Measurements from ENCODE around the gene PKD2. TPM values are rescaled to one million over a fixed set of nuclear protein-coding genes. Genes with fewer than 3 reads are reported as not detected.

Gene PKD2
- polyA plus RNA-seq, 1 of the 3 experiments (the other 2 are of a cell fraction), result 44.6 TPM

- DNase-seq, result no peak
- no peaks in the 10 kb centered on the region for H3F3A ChIP-seq (replicated peaks; ENCODE audit: insufficient read depth)
- no peaks in the 10 kb centered on the region for H3K36me3 ChIP-seq (replicated peaks in 1 of 2; ENCODE audit: control insufficient read depth in 1 of 2, insufficient read depth in 2 of 2, low read length in 1 of 2)
- H4K20me1 ChIP-seq (ENCODE audit: insufficient read depth), result no peaks in the 10 kb centered on the region
- peaks cover 0 to under 1% of the 10 kb centered on the region in 2 experiments; a peak in 1 of 4 replicates for H3K4me1 ChIP-seq (ENCODE audit: control insufficient read depth in 1 of 2, insufficient read depth in 2 of 2, low read depth in 1 of 2, low read length in 1 of 2)
- H3K27ac ChIP-seq (ENCODE audit: low read depth in 2 of 2, low read length in 1 of 2), result no peak overlapping the region
- no peak overlapping the region for H3K4me2 ChIP-seq
- ChIA-PET POLR2A (no interaction called here), CTCF (interaction anchor here (1.5 to 1.7 kb wide), 2 partner anchors 22 to 99 kb away, joined by 3 to 4 read pairs; no protein-coding TSS in a partner anchor)
- WGBS (ENCODE audit: low lambda C conversion rate), result 86% methylated on average over 5 of the region's 5 CpGs
- no peak for TF ChIP-seq GATA2 (CRISPR knock-in tag; IDR thresholded peaks at IDR 0.05)
- TF ChIP-seq MAX (IDR thresholded peaks at IDR 0.05; ENCODE audit: low read depth), result no peak
- no peak for TF ChIP-seq NFIC (IDR thresholded peaks at IDR 0.05; ENCODE audit: borderline replicate concordance)
- TF ChIP-seq SMC3 (IDR thresholded peaks at IDR 0.05; ENCODE audit: low read depth, low read length), result no peak
- no peak overlapping the region for H3K4me3 ChIP-seq (ENCODE audit: low read depth in 2 of 2, low read length in 1 of 2)
- H3K9ac ChIP-seq, result no peak overlapping the region
- H3K79me2 ChIP-seq (ENCODE audit: insufficient read depth), result no peaks in the 10 kb centered on the region
- no peaks in the 10 kb centered on the region for H3K9me2 ChIP-seq
- no peak overlapping the region for H2AFZ ChIP-seq (ENCODE audit: low read depth)
- H3K27me3 ChIP-seq (ENCODE audit: insufficient read depth), result no peaks in the 10 kb centered on the region
- H3K9me3 ChIP-seq, result no peaks in the 10 kb centered on the region
Measured at GRCh38 chr4:88112856-88113255, 105.4 kb downstream of the PKD2 start.

- no peak overlapping the region for H3K9ac ChIP-seq
- H3K4me1 ChIP-seq (ENCODE audit: control insufficient read depth in 1 of 2, insufficient read depth in 2 of 2, low read depth in 1 of 2, low read length in 1 of 2), result no peaks in the 10 kb centered on the region
- H2AFZ ChIP-seq (ENCODE audit: low read depth), result no peak overlapping the region
- CTCF ChIA-PET, result interaction anchor here (0.9 kb wide), 1 partner anchor 9 kb away, joined by 3 read pairs; no protein-coding TSS in a partner anchor
- TF ChIP-seq FOXM1 (IDR thresholded peaks at IDR 0.05; ENCODE audit: low read depth) (no peak), NRF1 (IDR thresholded peaks at IDR 0.05; ENCODE audit: low read depth, low read length) (no peak), ELF1 (IDR thresholded peaks at IDR 0.05) (no peak)
- H3F3A ChIP-seq (replicated peaks; ENCODE audit: insufficient read depth), result no peaks in the 10 kb centered on the region
- H3K79me2 ChIP-seq (ENCODE audit: insufficient read depth), result no peaks in the 10 kb centered on the region
- H3K36me3 ChIP-seq (replicated peaks in 1 of 2; ENCODE audit: control insufficient read depth in 1 of 2, insufficient read depth in 2 of 2, low read length in 1 of 2), result no peaks in the 10 kb centered on the region
- no peak overlapping the region for H3K4me3 ChIP-seq (ENCODE audit: low read depth in 2 of 2, low read length in 1 of 2)
- no peaks in the 10 kb centered on the region for H3K27me3 ChIP-seq (ENCODE audit: insufficient read depth)
- H4K20me1 ChIP-seq (ENCODE audit: insufficient read depth), result no peaks in the 10 kb centered on the region
- no peak overlapping the region for H3K4me2 ChIP-seq
- no peaks in the 10 kb centered on the region for H3K9me2 ChIP-seq
- WGBS (ENCODE audit: low lambda C conversion rate), result 64% methylated on average over 4 of the region's 5 CpGs
- H3K27ac ChIP-seq (ENCODE audit: low read depth in 2 of 2, low read length in 1 of 2), result no peak overlapping the region
- H3K9me3 ChIP-seq, result no peaks in the 10 kb centered on the region
- POLR2A ChIA-PET, result no interaction called here
- DNase-seq, result no peak
Measured at GRCh38 chr4:88115587-88115986, 108.2 kb downstream of the PKD2 start.

- DNase-seq, result no peak
- CTCF ChIA-PET, result no interaction called here
- no peaks in the 10 kb centered on the region for H3K27me3 ChIP-seq (ENCODE audit: insufficient read depth)
- H3K9ac ChIP-seq, result no peak overlapping the region
- H3K4me2 ChIP-seq, result no peak overlapping the region
- H3K36me3 ChIP-seq (replicated peaks in 1 of 2; ENCODE audit: control insufficient read depth in 1 of 2, insufficient read depth in 2 of 2, low read length in 1 of 2), result no peaks in the 10 kb centered on the region
- H3F3A ChIP-seq (replicated peaks; ENCODE audit: insufficient read depth), result no peaks in the 10 kb centered on the region
- H2AFZ ChIP-seq (ENCODE audit: low read depth), result no peak overlapping the region
- H3K9me3 ChIP-seq, result no peaks in the 10 kb centered on the region
- no peaks in the 10 kb centered on the region for H3K9me2 ChIP-seq
- 9% methylated on average over 1 of the region's 2 CpGs for WGBS (ENCODE audit: low lambda C conversion rate)
- H4K20me1 ChIP-seq (ENCODE audit: insufficient read depth), result no peaks in the 10 kb centered on the region
- no peak overlapping the region for H3K27ac ChIP-seq (ENCODE audit: low read depth in 2 of 2, low read length in 1 of 2)
- POLR2A ChIA-PET, result no interaction called here
- no peaks in the 10 kb centered on the region for H3K4me1 ChIP-seq (ENCODE audit: control insufficient read depth in 1 of 2, insufficient read depth in 2 of 2, low read depth in 1 of 2, low read length in 1 of 2)
- no peak overlapping the region for H3K4me3 ChIP-seq (ENCODE audit: low read depth in 2 of 2, low read length in 1 of 2)
- H3K79me2 ChIP-seq (ENCODE audit: insufficient read depth), result no peaks in the 10 kb centered on the region
- no peak for TF ChIP-seq CTCF (IDR thresholded peaks at IDR 0.05)
- no peak for TF ChIP-seq EP300 (IDR thresholded peaks at IDR 0.05; ENCODE audit: borderline replicate concordance in 1 of 2, low read depth in 1 of 2, low read length in 1 of 2)
- no peak for TF ChIP-seq PBX3 (IDR thresholded peaks at IDR 0.05)
- TF ChIP-seq, protein P1, sequence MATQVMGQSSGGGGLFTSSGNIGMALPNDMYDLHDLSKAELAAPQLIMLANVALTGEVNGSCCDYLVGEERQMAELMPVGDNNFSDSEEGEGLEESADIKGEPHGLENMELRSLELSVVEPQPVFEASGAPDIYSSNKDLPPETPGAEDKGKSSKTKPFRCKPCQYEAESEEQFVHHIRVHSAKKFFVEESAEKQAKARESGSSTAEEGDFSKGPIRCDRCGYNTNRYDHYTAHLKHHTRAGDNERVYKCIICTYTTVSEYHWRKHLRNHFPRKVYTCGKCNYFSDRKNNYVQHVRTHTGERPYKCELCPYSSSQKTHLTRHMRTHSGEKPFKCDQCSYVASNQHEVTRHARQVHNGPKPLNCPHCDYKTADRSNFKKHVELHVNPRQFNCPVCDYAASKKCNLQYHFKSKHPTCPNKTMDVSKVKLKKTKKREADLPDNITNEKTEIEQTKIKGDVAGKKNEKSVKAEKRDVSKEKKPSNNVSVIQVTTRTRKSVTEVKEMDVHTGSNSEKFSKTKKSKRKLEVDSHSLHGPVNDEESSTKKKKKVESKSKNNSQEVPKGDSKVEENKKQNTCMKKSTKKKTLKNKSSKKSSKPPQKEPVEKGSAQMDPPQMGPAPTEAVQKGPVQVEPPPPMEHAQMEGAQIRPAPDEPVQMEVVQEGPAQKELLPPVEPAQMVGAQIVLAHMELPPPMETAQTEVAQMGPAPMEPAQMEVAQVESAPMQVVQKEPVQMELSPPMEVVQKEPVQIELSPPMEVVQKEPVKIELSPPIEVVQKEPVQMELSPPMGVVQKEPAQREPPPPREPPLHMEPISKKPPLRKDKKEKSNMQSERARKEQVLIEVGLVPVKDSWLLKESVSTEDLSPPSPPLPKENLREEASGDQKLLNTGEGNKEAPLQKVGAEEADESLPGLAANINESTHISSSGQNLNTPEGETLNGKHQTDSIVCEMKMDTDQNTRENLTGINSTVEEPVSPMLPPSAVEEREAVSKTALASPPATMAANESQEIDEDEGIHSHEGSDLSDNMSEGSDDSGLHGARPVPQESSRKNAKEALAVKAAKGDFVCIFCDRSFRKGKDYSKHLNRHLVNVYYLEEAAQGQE (IDR thresholded peaks at IDR 0.05; ENCODE audit: low read depth, low read length), result no peak
- no peak for TF ChIP-seq RAD21 (IDR thresholded peaks at IDR 0.05; ENCODE audit: low read length)
- TF ChIP-seq TAF1 (IDR thresholded peaks at IDR 0.05; ENCODE audit: borderline replicate concordance, low read depth, low read length), result no peak
- no peak for TF ChIP-seq YY1 (IDR thresholded peaks at IDR 0.05; ENCODE audit: low read depth)
- TF ChIP-seq SMC3 (IDR thresholded peaks at IDR 0.05; ENCODE audit: low read depth, low read length), result no peak
- TF ChIP-seq TCF12 (IDR thresholded peaks at IDR 0.05), result no peak
- no peak for TF ChIP-seq NFIC (IDR thresholded peaks at IDR 0.05; ENCODE audit: borderline replicate concordance)
- TF ChIP-seq RCOR1 (IDR thresholded peaks at IDR 0.05; ENCODE audit: low read length), result no peak
- no peak for TF ChIP-seq RXRA (IDR thresholded peaks at IDR 0.05; ENCODE audit: borderline replicate concordance, low read depth)
Measured at GRCh38 chr4:88119943-88120342, 112.5 kb downstream of the PKD2 start.

Measured in SK-N-SH (cell line).